Measurements from ENCODE around the gene CUX1.

CUX1 gene

GRCh38 chr7:102282465-102283362 lies 465.3 kb downstream of the CUX1 start:
- no peak for DNase-seq

- no peak for DNase-seq
Observed at GRCh38 chr7:102283477-102284189, 466.2 kb downstream of the CUX1 start.

GRCh38 chr7:102284399-102284798 lies 467.0 kb downstream of the CUX1 start:
- DNase-seq: no peak

- DNase-seq: no peak
Observed at GRCh38 chr7:102284891-102285539, 467.6 kb downstream of the CUX1 start.

DNA sequence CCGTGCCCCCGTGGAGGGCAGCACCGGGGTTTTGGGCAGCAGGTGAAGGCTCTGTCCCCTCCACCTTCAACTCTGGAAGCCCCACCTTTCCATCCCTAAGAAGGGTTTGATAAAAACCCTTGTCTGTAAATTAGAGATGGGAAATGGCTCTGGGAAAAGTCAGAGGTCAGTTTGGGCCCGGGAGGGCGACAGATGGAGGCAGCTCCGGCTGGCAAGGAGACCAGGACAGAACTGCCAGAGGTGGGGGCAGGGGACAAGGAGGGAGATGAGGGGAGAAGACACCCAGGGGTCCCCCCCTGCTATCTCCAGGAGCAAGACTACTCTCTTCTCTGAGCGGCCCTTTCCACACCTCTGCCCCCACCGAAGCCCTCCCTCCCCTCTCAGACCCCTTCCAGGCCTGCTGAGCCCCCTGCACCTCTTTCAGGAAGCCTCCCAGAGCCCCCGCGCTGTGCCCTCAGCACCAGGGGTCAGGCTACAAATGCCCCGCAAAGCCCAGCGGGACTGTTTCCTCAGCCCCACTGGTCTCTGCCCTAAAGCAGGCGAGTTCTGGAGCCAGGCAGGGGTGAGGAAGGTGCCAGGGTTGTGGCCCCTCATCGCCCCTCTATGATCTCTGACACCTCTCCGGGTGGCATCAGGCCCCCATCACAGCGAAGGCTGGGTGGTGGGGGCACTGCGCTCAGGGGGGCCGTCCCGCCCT lies 468.3 kb downstream of the CUX1 start:
- no peak for DNase-seq

GRCh38 chr7:102286237-102287110 lies 469.0 kb downstream of the CUX1 start, which contains the start of gene SH2B2:
TSS of gene SH2B2 (plus strand) at chr7:102286868. CDS start at chr7:102300551, 13,683 bp downstream.
- no peak for DNase-seq

DNA sequence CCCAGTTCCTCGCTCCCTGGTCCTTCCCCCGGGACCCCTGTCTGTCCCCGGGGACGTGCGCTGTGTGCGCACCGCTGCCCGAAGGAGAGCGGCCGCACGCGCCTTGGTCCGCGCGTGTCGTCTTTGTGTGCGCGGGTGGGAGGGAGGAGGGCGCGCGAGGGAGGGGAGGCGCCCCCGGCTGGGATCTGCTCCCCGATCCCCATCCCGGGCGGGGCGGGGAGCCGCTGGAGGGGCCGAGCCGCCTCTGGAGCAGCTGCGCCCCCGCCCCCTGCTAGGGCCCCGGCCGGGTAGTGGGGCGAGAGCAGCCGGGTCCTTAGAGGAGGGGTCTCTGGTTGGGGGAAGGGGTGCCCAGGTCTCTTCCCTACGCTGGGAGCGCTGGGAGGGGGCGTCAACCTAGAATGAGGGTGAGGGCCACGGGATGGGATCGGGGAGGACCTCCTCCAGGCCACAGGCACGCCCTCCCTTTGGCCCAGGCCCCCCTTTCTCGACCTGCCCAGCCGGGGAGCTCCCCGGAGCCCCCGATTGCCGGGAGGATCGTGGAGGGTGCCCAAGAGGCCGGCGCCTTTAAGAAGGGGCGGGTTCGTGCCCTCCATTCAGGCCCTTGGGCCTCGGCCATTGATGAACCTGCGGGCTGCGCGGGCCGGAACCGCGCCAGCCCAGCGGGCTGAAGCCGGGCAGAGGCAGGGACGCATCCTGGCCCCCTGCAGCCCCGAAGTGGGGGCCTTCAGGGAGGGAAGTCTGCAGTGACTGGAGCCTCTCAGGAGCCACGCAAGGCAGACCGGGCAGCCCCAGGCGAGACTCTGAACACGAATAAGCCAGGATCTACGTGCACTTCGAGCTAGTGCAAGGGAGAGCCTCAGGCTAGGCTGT lies 469.9 kb downstream of the CUX1 start:
- DNase-seq: no peak

- no peak for DNase-seq
Observed at GRCh38 chr7:102287981-102288278, 470.5 kb downstream of the CUX1 start.

DNA sequence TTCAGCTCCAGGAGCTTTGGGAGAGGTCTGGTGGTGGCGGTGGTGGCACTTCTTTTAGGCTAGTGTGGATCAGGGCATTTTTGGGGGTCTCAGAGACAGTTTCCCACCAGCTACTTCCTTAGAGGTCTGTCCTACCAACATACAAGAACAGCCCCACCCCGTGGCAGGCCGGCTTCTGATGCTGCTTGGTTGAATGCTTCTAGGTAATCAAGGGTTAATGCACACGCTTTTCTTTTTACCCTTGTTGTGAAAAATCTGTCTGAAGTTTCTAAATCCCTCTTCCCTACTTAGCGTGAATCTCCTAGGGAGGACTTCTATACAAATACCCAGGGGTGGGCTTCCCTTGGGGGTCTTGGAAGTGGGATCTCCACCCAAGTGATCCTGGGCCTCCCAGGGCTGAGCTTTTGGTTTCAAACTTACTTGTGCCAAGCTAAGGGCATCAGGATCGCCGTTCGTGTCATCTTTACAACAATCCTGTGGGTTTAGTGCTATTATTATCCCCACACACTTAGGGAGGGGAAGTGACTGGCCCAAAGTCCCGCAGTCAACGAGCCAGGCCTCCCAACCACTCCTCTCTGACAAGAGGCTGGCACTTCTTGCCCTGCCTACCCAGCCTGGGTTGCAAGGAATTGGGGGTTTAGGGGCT lies 471.0 kb downstream of the CUX1 start:
- no peak for DNase-seq

DNA sequence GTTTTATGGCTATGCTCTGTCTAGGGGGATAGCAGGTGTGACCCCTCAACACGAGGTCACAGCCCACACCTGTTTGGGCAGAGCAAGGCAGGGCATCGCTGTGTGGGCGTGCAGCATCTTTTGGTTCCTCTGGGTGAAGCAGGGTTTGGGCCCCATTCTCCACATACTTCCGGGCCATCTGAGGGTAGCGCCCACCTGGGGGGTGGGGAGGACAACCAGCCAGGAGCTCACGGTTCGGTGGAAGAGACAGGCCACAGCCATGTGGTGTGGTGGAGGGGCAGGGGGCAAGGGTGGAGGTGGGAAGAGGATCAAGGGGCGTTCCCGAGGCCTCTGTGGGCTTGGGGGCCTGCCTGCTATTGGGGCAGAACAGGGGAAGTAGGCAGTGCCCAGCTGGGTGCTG lies 471.6 kb downstream of the CUX1 start:
- no peak for DNase-seq

DNA sequence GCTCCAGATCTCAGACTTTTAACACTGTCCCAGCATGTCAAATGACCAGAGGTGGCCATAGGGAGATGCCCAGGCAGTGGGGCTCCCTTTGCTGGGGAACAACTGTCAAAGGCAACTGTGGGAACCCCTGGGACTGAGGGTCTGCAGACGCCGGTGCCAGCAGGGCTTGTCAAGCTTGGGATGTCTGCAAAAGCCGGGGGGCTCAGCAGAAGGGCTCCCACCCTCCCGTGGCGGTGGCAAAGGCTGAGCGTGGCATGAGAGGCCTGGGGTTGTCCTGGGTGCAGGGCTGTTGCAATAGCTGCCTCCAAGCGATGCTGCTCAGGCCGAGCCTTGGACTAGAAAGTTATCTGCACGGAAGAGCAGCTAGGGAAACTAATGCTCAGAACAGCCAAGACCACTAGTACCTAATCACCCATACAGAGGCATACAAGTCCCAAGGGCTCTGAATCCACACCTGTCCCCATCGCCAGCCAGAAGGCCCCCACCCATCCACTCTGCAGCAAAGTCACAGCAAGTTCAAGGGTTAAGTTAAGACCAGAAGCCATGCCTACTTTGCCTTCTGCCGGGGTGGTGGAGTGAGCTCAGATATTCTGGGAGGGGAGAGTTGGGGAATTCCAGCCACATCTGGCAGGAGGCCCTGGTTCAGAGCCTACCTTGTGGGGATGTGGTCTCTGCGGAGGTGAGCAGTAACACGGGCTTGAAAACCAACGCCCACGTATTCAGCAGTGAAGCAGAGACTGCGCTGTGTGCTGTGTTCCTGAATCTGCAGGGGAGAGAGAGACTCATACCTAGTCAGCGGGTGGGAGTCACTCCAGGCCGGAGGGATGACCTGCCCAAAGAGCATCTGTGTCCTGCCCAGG lies 473.9 kb downstream of the CUX1 start:
- DNase-seq: no peak

GRCh38 chr7:102291916-102292267 lies 474.5 kb downstream of the CUX1 start:
- no peak for DNase-seq

DNA sequence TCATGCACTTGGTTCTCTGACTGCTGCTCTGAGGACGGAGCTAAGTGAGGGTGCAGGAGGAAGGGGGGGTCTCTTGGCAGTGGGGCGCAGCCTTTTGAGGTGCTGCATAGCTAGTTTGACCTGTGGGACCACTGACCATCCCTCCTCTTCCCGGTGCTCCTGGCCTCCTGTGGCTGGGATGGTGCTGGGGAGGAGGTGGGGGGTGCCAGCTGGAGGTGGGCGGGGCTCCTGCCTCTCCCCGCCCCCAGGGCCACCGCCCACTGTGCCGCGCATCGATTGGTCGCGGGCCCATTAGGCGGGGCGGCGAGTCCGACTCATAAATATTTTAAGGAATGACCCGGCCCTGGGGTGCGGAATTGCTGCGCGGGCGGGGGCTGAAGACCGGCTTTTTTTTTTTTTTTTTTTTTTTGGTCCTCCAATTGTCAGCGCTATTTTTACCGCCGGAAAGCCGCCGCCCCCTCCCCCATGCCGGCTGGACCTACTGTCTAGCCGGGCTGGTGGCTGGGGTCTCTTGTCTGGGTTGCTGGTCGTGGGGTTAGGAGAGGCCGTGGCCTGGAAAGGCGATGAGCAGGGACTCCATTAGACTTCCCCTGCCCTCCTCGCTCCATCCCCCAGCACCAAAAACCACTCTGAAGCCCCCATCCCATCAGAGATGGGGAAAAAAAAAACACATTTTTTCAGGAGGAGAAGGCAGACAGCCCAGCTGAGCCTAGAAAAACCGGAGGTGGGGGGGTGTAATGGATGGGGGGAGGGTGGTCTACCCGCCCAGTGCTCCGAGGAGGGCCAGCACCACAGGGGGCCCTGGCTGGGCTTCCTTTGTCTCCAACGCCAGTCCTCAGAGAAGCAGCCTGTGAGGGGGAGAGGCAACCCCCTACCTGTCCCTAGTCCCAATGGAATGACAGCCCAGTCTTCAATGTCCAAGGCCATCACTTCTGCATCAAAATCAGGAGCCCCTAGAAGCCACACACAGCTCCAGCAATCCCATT lies 475.7 kb downstream of the CUX1 start:
- DNase-seq: no peak

DNA sequence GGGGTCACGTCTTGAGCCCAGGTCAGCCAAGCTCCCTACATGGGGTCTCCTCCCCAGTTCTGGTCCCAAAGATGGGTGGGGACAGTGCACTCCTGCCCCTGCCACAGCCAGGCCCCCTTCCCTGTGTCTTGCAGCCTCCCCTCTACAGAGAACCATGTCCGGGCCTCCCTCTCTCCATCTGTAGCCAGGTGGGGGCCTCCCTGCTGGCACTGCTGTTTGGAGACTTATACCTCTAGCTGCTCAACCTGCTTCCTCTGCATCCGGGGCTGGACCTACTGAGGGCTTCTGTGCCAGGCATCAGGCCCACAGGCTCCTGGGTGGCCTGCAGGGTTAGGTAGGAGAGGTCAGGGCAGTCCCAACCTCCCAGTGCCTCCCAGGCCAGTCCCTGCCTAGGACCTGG lies 477.2 kb downstream of the CUX1 start:
- no peak for DNase-seq

DNA sequence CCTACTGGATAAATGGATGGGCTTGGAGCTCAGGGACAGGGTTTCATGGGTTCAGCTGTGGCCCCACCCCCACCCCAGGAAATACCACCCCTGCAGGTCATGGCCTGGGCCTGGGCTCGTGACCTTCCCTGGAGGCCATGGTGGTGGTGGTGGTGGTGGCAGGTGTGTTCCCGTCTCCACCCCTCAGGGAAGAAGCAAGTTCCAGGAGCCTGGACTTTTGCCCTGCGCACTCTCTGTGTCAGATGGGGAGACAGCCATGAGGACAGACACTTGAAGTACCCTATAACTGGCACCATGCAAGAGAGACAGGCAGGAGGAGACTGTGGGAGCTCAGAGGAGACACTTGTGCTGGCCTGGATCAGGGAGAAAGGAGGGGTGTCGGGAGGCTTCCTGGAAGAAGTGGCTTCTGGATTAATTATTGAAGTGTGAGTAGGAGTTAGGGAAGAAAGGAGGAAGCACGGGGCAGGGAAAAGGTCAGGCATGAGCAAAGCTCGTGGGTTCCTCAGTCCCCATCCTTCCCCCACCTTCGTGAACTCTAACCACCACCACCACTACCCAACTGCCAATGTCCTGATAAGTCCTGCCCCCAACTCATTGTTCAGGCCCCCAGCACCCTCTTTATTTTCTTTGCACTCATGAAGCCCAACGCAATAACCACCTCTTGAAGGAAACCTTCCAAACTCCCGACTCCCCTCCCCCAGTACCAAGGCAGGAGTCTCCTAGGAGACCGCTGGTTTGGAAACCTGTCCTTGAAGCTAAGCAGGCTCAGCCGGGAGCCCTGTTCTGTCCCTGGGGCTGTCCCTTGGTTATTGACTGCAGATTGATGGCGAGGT lies 478.1 kb downstream of the CUX1 start:
- DNase-seq: no peak

DNA sequence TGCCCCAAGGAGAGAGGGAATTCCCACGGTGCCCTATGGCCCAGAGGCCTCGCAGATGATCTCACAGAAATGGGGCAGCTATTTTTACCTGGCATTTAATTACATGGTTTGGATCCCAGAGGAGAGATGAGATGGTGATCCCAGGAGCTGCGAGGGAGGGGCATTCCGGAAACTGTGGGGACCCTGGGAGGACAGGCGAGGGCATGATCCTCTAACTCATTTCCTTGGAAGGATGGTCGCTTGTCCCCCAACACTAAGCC lies 478.7 kb downstream of the CUX1 start:
- DNase-seq: no peak

- no peak for DNase-seq
Observed at GRCh38 chr7:102296514-102296913, 479.1 kb downstream of the CUX1 start.
